CD4-positive, alpha-beta T cell (primary cell): Measurements from ENCODE around the gene DSCAML1. TPM values are rescaled to one million over a fixed set of nuclear protein-coding genes. Genes with fewer than 3 reads are reported as not detected.

Experiments
- ATAC-seq: fragments of 200-7000 bp; cut with Tn5 transposase; one replicate; pipeline ENCODE4 v1.10.0; 2022; ENCODE audit warnings: mild to moderate bottlenecking; ENCODE audit not compliant: poor library complexity
- CTCF ChIA-PET: fragments of 350-600 bp; sonication (Branson Sonifier 250); formaldehyde crosslinking; loops from one replicate; lab custom pipeline; 2021; ENCODE audit warnings: antibody characterized with exemption, inconsistent platforms; lab: Charles Lee
- POLR2A ChIA-PET: fragments of 350-600 bp; sonication (Branson Sonifier 250); formaldehyde crosslinking; loops from one replicate; lab custom pipeline; 2021; ENCODE audit warnings: antibody characterized with exemption, inconsistent platforms; lab: Charles Lee
- DNase-seq, 14 experiments: peaks; one replicate each; pipeline ENCODE4 v3.0.0-alpha.2; 2013 to 2020; ENCODE audit warnings: mixed read lengths in 2 of 14
- H3K27ac ChIP-seq, 2 donors: one replicate each; pipeline versions ENCODE4 v1.5.1 to v1.7.0; 2013; ENCODE audit warnings: low read length in 2 of 2, low read depth in 1 of 2, mild to moderate bottlenecking in 1 of 2
- H3K27me3 ChIP-seq, 2 experiments: 1 replicate in 1 of 2; 2 replicates in 1 of 2; pipeline versions ENCODE4 v1.6.1 to v1.7.0; 2013; ENCODE audit warnings: low read length in 2 of 2, control low read depth in 1 of 2, mild to moderate bottlenecking in 1 of 2, moderate library complexity in 1 of 2; ENCODE audit not compliant: insufficient read depth in 2 of 2, control insufficient read depth in 1 of 2
- H3K36me3 ChIP-seq: one replicate; pipeline ENCODE4 v1.6.1; 2013; ENCODE audit warnings: low read length, control low read depth; ENCODE audit not compliant: insufficient read depth
- H3K4me1 ChIP-seq: one replicate; pipeline ENCODE4 v1.6.1; 2013; ENCODE audit warnings: low read length, control low read depth; ENCODE audit not compliant: insufficient read depth
- H3K4me3 ChIP-seq: one replicate; pipeline ENCODE4 v1.5.1; 2013; ENCODE audit warnings: mild to moderate bottlenecking, low read length, moderate library complexity
- H3K9me3 ChIP-seq, 2 experiments: 1 replicate in 1 of 2; 2 replicates in 1 of 2; pipeline versions ENCODE4 v1.6.1 to v1.7.0; 2013; ENCODE audit warnings: low read length in 2 of 2, mild to moderate bottlenecking in 2 of 2, control low read depth in 1 of 2, moderate library complexity in 1 of 2; ENCODE audit not compliant: control insufficient read depth in 1 of 2, insufficient read depth in 1 of 2
- H3K27ac Mint-ChIP-seq: one replicate; pipeline ENCODE4 v1.8.0; 2020; ENCODE audit warnings: mixed read lengths
- H3K27me3 Mint-ChIP-seq: one replicate; pipeline ENCODE4 v1.8.0; 2021; ENCODE audit warnings: mixed read lengths
- H3K36me3 Mint-ChIP-seq: one replicate; pipeline ENCODE4 v1.8.0; 2021; ENCODE audit warnings: low read depth, mixed read lengths
- H3K4me1 Mint-ChIP-seq: one replicate; pipeline ENCODE4 v1.8.0; 2021; ENCODE audit warnings: low read depth, mixed read lengths
- H3K4me3 Mint-ChIP-seq: one replicate; pipeline ENCODE4 v1.8.0; 2020; ENCODE audit warnings: mild to moderate bottlenecking, mixed read lengths
- H3K9me3 Mint-ChIP-seq: one replicate; pipeline ENCODE4 v1.8.0; 2020; ENCODE audit warnings: mixed read lengths
- CTCF ChIP-seq: fragments of 200-600 bp; IDR thresholded peaks from one replicate; pipeline ENCODE4 v1.8.0; 2022; ENCODE audit warnings: antibody characterized with exemption, mild to moderate bottlenecking
- intact Hi-C, 2 experiments: fragments of 100-400 bp; cut with DNase I in 1 of 2; cut with micrococcal nuclease in 1 of 2; formaldehyde crosslinking; loops; one replicate each; pipeline versions ENCODE4 v1.15.1 to v1.9.0; 2023 to 2025; cut with DNase I, micrococcal nuclease
- total RNA-seq, 174 experiments: library from RNA in 2 of 174; stranded (reverse) in 2 of 174; gene quantifications; one replicate each; pipeline ENCODE4 v1.2.3 and lab custom pipeline; 2021 to 2026

Gene DSCAML1
- total RNA-seq, 2 experiments from 2014 or later = 0.22 to 0.61 TPM

GRCh38 chr11:117420598-117420997, 376.4 kb downstream of the DSCAML1 start:
- TF ChIP-seq CTCF = no peak
- Histone ChIP-seq H3K4me1 (no peaks in the 10 kb centered on the region), H3K4me3 (no peak overlapping the region), H3K27me3 (peaks cover 0 to 2% of the 10 kb centered on the region in 2 experiments), H3K36me3 (no peaks in the 10 kb centered on the region), H3K27ac (no peak overlapping the region), H3K9me3 (no peaks in the 10 kb centered on the region)
- Mint-ChIP-seq H3K27ac (no peak overlapping the region), H3K9me3 (no peaks in the 10 kb centered on the region), H3K4me1 (no peaks in the 10 kb centered on the region), H3K27me3 (no peaks in the 10 kb centered on the region), H3K4me3 (no peak overlapping the region), H3K36me3 (no peaks in the 10 kb centered on the region)
- DNase-seq (no peak), ATAC-seq (no peak)
- intact Hi-C loops = loop anchor here in 1 of 2 experiments (10.0 kb wide), 1 partner anchor 394 kb away; no protein-coding TSS in a partner anchor
- POLR2A ChIA-PET = no interaction called here
- CTCF ChIA-PET = no interaction called here

- intact Hi-C loops = loop anchor here in 1 of 2 experiments (10.0 kb wide), 1 partner anchor 395 kb away; no protein-coding TSS in a partner anchor
- Histone ChIP-seq H3K36me3 (no peaks in the 10 kb centered on the region), H3K27me3 (peaks cover 0 to 2% of the 10 kb centered on the region in 2 experiments), H3K27ac (no peak overlapping the region), H3K9me3 (no peaks in the 10 kb centered on the region), H3K4me3 (no peak overlapping the region), H3K4me1 (no peaks in the 10 kb centered on the region)
- no peak overlapping the region for H3K4me3 Mint-ChIP-seq
- DNase-seq (no peak), ATAC-seq (no peak)
- CTCF ChIA-PET = no interaction called here
- no peaks in the 10 kb centered on the region for H3K27me3 Mint-ChIP-seq
- H3K36me3 Mint-ChIP-seq = no peaks in the 10 kb centered on the region
- POLR2A ChIA-PET = no interaction called here
- no peak overlapping the region for H3K27ac Mint-ChIP-seq
- H3K9me3 Mint-ChIP-seq = no peaks in the 10 kb centered on the region
- no peaks in the 10 kb centered on the region for H3K4me1 Mint-ChIP-seq
- TF ChIP-seq CTCF = no peak
Observed at GRCh38 chr11:117420143-117420485, 376.9 kb downstream of the DSCAML1 start.

GRCh38 chr11:117419482-117420142, 377.4 kb downstream of the DSCAML1 start:
- Histone ChIP-seq H3K36me3 (no peaks in the 10 kb centered on the region), H3K27ac (no peak overlapping the region), H3K4me3 (no peak overlapping the region), H3K27me3 (peaks cover 0 to 2% of the 10 kb centered on the region in 2 experiments), H3K4me1 (no peaks in the 10 kb centered on the region), H3K9me3 (no peaks in the 10 kb centered on the region)
- CTCF ChIA-PET = no interaction called here
- Mint-ChIP-seq H3K27me3 (no peaks in the 10 kb centered on the region), H3K27ac (no peak overlapping the region), H3K4me3 (no peak overlapping the region), H3K4me1 (no peaks in the 10 kb centered on the region), H3K36me3 (no peaks in the 10 kb centered on the region), H3K9me3 (no peaks in the 10 kb centered on the region)
- TF ChIP-seq CTCF = no peak
- POLR2A ChIA-PET = no interaction called here
- DNase-seq (no peak), ATAC-seq (no peak)
- intact Hi-C loops = loop anchor here in 1 of 2 experiments (10.0 kb wide), 1 partner anchor 395 kb away; no protein-coding TSS in a partner anchor
